ENCODE measurements around the gene TM7SF3.
"Not testable (repeated sequence)": the region's sequence is repeated elsewhere in the genome, so short reads cannot be mapped to it uniquely, and the experiment has no call there.

The TM7SF3 gene

GRCh38 chr12:26979733-26980132 is 34.5 kb downstream of the TM7SF3 start:
- no peak overlapping the region for H3K9ac ChIP-seq (ENCODE audit: low read depth, low read length)
- H3K36me3 ChIP-seq (ENCODE audit: insufficient read depth, low read length): peaks cover 15% of the 10 kb centered on the region
- no peaks in the 10 kb centered on the region for H3K9me3 ChIP-seq (ENCODE audit: control insufficient read depth, insufficient read depth, low read length)
- no peaks in the 10 kb centered on the region for H3K4me1 ChIP-seq (ENCODE audit: insufficient read depth, low read length)

GRCh38 chr12:26978801-26979200 is 35.4 kb downstream of the TM7SF3 start:
- no peak overlapping the region for H3K9ac ChIP-seq (ENCODE audit: low read depth, low read length)
- H3K9me3 ChIP-seq (ENCODE audit: control insufficient read depth, insufficient read depth, low read length): no peaks in the 10 kb centered on the region
- peaks cover 15% of the 10 kb centered on the region for H3K36me3 ChIP-seq (ENCODE audit: insufficient read depth, low read length)
- no peaks in the 10 kb centered on the region for H3K4me1 ChIP-seq (ENCODE audit: insufficient read depth, low read length)

DNA sequence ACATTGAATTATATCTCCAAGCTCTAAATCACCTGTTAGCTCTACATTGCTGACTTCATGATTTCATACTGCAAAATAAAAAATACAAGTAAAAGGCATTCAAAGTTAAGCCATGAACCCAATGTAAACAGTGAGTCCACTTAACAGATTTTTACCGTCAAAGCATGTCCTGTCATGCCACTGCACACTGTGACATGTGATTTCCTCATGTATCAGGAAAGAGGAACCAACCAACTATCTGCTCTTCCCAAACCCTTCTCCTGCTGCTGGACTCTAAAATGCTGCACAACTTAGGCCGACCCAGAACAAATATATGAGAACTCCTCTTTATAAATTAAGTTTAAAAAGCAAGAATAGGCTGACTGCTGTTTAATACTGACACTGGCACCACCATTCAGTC is 37.5 kb downstream of the TM7SF3 start:
- Histone ChIP-seq H3K4me1 (ENCODE audit: insufficient read depth, low read length) (no peaks in the 10 kb centered on the region), H3K9me3 (ENCODE audit: control insufficient read depth, insufficient read depth, low read length) (no peaks in the 10 kb centered on the region), H3K36me3 (ENCODE audit: insufficient read depth, low read length) (peaks cover 18% of the 10 kb centered on the region), H3K9ac (ENCODE audit: low read depth, low read length) (no peak overlapping the region)

GRCh38 chr12:26971963-26972362 is 42.2 kb downstream of the TM7SF3 start:
- Histone ChIP-seq H3K4me1 (ENCODE audit: insufficient read depth, low read length) (no peaks in the 10 kb centered on the region), H3K9ac (ENCODE audit: low read depth, low read length) (no peak overlapping the region), H3K9me3 (ENCODE audit: control insufficient read depth, insufficient read depth, low read length) (no peaks in the 10 kb centered on the region; the same call in 1 of the 2 replicates), H3K36me3 (ENCODE audit: insufficient read depth, low read length) (peaks cover 18% of the 10 kb centered on the region)

GRCh38 chr12:26970136-26970535 is 44.0 kb downstream of the TM7SF3 start:
- Histone ChIP-seq H3K4me1 (ENCODE audit: insufficient read depth, low read length) (no peaks in the 10 kb centered on the region), H3K36me3 (ENCODE audit: insufficient read depth, low read length) (peaks cover 10% of the 10 kb centered on the region), H3K9ac (ENCODE audit: low read depth, low read length) (no peak overlapping the region), H3K9me3 (ENCODE audit: control insufficient read depth, insufficient read depth, low read length) (no peaks in the 10 kb centered on the region; the same call in 1 of the 2 replicates)

GRCh38 chr12:26966842-26967241 is 47.3 kb downstream of the TM7SF3 start:
- H3K4me1 ChIP-seq (ENCODE audit: insufficient read depth, low read length): no peaks in the 10 kb centered on the region
- no peaks in the 10 kb centered on the region; the same call in 1 of the 2 replicates for H3K9me3 ChIP-seq (ENCODE audit: control insufficient read depth, insufficient read depth, low read length)
- peaks cover 4% of the 10 kb centered on the region for H3K36me3 ChIP-seq (ENCODE audit: insufficient read depth, low read length)
- no peak overlapping the region for H3K9ac ChIP-seq (ENCODE audit: low read depth, low read length)

DNA sequence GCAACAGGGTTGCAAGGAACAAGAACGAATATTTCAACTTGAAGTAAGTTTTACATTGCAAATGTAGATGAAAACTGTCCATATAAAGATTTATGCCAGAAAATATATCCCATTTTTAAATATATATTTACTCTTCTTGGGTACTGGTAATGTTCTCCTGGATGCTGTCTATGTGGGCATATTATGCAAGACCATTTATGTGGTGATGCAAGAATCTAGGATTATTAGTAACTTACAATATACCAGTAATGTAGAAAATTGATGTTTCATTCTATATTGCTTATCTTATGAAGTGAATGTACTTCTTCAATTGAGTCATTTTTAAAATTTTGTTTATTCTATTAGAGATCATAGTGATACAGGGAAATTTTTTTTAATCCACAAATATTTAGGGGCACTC is 50.8 kb downstream of the TM7SF3 start:
- no peaks in the 10 kb centered on the region for H3K9me3 ChIP-seq (ENCODE audit: control insufficient read depth, insufficient read depth, low read length)
- H3K4me1 ChIP-seq (ENCODE audit: insufficient read depth, low read length): no peaks in the 10 kb centered on the region
- no peak overlapping the region for H3K9ac ChIP-seq (ENCODE audit: low read depth, low read length)
- H3K36me3 ChIP-seq (ENCODE audit: insufficient read depth, low read length): peaks cover 4% of the 10 kb centered on the region

GRCh38 chr12:26961803-26962202 is 52.4 kb downstream of the TM7SF3 start:
- no peaks in the 10 kb centered on the region for H3K4me1 ChIP-seq (ENCODE audit: insufficient read depth, low read length)
- no peak overlapping the region for H3K9ac ChIP-seq (ENCODE audit: low read depth, low read length)
- no peaks in the 10 kb centered on the region; the same call in 1 of the 2 replicates for H3K36me3 ChIP-seq (ENCODE audit: insufficient read depth, low read length)
- no peaks in the 10 kb centered on the region for H3K9me3 ChIP-seq (ENCODE audit: control insufficient read depth, insufficient read depth, low read length)

DNA sequence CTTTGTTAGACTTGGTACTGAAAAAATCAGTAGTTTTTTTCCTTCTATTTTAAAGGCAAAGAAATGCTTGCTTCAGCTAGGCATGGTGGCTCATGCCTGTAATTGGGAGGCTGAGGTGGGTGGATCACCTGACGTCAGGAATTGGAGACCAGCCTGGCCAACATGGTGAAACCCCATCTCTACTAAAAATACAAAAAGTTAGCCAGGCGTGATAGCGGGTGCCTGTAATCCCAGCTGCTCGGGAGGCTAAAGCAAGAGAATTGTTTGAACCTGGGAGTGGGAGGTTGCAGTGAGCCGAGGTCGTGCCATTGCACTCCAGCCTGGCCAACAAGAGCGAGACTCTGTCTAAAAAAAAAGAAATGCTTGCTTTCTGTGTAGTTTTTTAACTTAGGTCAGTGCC is 52.8 kb downstream of the TM7SF3 start:
- H3K4me1 ChIP-seq (ENCODE audit: insufficient read depth, low read length): not testable (repeated sequence)

GRCh38 chr12:26954027-26954426 is 60.2 kb downstream of the TM7SF3 start:
- Histone ChIP-seq H3K9ac (ENCODE audit: low read depth, low read length) (no peak overlapping the region), H3K36me3 (ENCODE audit: insufficient read depth, low read length) (no peaks in the 10 kb centered on the region; the same call in 1 of the 2 replicates), H3K4me1 (ENCODE audit: insufficient read depth, low read length) (no peaks in the 10 kb centered on the region), H3K9me3 (ENCODE audit: control insufficient read depth, insufficient read depth, low read length) (no peaks in the 10 kb centered on the region)

More for the DNA sequence above, 52.8 kb downstream of the TM7SF3 start:
- not testable (repeated sequence) for H3K9me3 ChIP-seq (ENCODE audit: control insufficient read depth, insufficient read depth, low read length); H3K9ac ChIP-seq (ENCODE audit: low read depth, low read length); H3K36me3 ChIP-seq (ENCODE audit: insufficient read depth, low read length)

DNA sequence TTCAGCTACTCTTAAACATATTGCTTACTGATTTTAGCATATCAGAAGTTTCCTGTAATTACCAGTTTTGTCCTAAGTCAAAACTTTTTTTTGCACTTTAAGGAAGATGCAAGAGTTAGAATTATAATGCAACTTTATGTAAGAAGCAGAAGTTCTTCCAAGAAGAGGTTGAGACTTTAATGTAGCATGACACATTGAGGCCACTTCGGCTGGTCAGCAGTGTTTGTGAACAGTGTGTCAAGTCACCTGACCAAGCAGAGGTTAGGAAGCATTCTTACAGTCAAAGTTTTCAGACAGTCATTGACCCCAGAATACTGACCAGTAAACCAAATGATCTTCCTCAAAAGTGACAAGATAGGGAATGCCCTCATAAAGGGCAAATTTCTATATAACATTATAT is 60.7 kb downstream of the TM7SF3 start:
- no peak overlapping the region for H3K9ac ChIP-seq (ENCODE audit: low read depth, low read length)
- no peaks in the 10 kb centered on the region; the same call in 1 of the 2 replicates for H3K36me3 ChIP-seq (ENCODE audit: insufficient read depth, low read length)
- H3K9me3 ChIP-seq (ENCODE audit: control insufficient read depth, insufficient read depth, low read length): no peaks in the 10 kb centered on the region
- H3K4me1 ChIP-seq (ENCODE audit: insufficient read depth, low read length): no peaks in the 10 kb centered on the region

GRCh38 chr12:26948309-26948708 is 65.9 kb downstream of the TM7SF3 start:
- H3K4me1 ChIP-seq (ENCODE audit: insufficient read depth, low read length): no peaks in the 10 kb centered on the region
- no peak overlapping the region for H3K9ac ChIP-seq (ENCODE audit: low read depth, low read length)
- H3K9me3 ChIP-seq (ENCODE audit: control insufficient read depth, insufficient read depth, low read length): no peaks in the 10 kb centered on the region; the same call in 1 of the 2 replicates
- H3K36me3 ChIP-seq (ENCODE audit: insufficient read depth, low read length): no peaks in the 10 kb centered on the region

DNA sequence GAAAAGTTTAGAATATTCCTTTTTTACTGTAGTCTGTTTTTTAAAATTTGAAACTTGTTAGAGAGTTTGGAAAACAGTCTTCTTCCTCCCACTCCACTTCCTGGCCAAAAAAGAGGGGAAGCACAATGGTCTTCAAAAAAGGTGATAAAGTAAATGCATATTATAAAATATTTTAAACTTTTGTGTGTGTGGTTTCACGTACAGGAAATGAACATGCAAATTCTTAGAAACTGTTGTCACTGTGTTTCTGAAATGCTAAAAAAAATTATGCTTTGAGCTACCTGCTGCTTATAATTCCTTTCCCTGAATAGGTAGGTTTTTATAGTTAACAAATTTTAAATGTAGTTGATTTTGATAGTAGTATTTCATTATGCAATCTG is 73.0 kb downstream of the TM7SF3 start:
- no peak overlapping the region for H3K9ac ChIP-seq (ENCODE audit: low read depth, low read length)
- H3K4me1 ChIP-seq (ENCODE audit: insufficient read depth, low read length): peaks cover 4% of the 10 kb centered on the region; the same call in 1 of the 2 replicates
- H3K9me3 ChIP-seq (ENCODE audit: control insufficient read depth, insufficient read depth, low read length): no peaks in the 10 kb centered on the region; the same call in 1 of the 2 replicates
- H3K36me3 ChIP-seq (ENCODE audit: insufficient read depth, low read length): no peaks in the 10 kb centered on the region

DNA sequence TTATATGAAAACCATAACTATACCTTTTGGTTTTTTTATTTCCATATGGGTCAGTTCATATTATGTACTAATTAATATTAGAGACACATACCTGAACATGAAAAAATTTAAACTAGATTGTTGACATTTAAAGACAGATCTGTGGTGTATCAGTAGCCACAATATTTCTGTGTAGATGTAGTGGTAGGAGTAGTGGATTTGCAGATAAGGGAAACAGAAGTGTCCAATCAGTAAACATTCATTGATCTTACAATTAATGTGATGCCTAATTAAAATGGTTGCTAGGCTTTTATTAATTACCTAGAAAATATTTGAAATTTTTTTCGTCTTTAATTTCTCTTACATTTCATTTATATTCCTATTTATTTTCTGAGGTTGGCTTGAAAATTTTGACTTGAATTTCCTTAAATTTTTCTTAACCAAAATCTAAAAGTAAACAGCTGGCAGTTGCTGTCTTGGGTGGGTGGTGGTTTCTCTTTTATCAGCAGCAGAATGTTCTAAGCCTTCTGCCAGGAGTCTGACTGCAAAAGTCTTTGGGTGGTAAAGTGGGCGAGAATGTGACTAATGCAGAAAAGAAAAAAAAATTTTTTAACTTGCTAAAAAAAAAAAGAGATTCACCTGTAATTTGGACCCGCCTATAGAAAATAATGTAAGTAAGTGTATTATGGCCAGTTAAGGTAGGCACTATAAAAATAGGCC is 73.5 kb downstream of the TM7SF3 start:
- Histone ChIP-seq H3K9me3 (ENCODE audit: control insufficient read depth, insufficient read depth, low read length) (no peaks in the 10 kb centered on the region; the same call in 1 of the 2 replicates), H3K4me1 (ENCODE audit: insufficient read depth, low read length) (peaks cover 4% of the 10 kb centered on the region; the same call in 1 of the 2 replicates), H3K9ac (ENCODE audit: low read depth, low read length) (no peak overlapping the region), H3K36me3 (ENCODE audit: insufficient read depth, low read length) (no peaks in the 10 kb centered on the region)

- Histone ChIP-seq H3K9ac (ENCODE audit: low read depth, low read length) (no peak overlapping the region), H3K36me3 (ENCODE audit: insufficient read depth, low read length) (no peaks in the 10 kb centered on the region), H3K9me3 (ENCODE audit: control insufficient read depth, insufficient read depth, low read length) (no peaks in the 10 kb centered on the region; the same call in 1 of the 2 replicates), H3K4me1 (ENCODE audit: insufficient read depth, low read length) (peaks cover 4% of the 10 kb centered on the region; the same call in 1 of the 2 replicates)
Observed at GRCh38 chr12:26939953-26940352, 74.2 kb downstream of the TM7SF3 start.
